GM12873 (cell line): ENCODE measurements around the gene DOCK4.

Experiments used
- TF ChIP-seq, protein P1 (sequence below): IDR thresholded peaks from 2 replicates; pipeline ENCODE4 v1.5.1; 2012; ENCODE audit warnings: low read depth, mild to moderate bottlenecking, moderate library complexity, low read length, control low read depth; ENCODE audit not compliant: insufficient read depth; ENCODE audit errors: missing control alignments

DOCK4 gene

GRCh38 chr7:111955616-111956015 is 250.6 kb downstream of the DOCK4 start:
- TF ChIP-seq, protein P1, sequence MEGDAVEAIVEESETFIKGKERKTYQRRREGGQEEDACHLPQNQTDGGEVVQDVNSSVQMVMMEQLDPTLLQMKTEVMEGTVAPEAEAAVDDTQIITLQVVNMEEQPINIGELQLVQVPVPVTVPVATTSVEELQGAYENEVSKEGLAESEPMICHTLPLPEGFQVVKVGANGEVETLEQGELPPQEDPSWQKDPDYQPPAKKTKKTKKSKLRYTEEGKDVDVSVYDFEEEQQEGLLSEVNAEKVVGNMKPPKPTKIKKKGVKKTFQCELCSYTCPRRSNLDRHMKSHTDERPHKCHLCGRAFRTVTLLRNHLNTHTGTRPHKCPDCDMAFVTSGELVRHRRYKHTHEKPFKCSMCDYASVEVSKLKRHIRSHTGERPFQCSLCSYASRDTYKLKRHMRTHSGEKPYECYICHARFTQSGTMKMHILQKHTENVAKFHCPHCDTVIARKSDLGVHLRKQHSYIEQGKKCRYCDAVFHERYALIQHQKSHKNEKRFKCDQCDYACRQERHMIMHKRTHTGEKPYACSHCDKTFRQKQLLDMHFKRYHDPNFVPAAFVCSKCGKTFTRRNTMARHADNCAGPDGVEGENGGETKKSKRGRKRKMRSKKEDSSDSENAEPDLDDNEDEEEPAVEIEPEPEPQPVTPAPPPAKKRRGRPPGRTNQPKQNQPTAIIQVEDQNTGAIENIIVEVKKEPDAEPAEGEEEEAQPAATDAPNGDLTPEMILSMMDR: no peak

DNA sequence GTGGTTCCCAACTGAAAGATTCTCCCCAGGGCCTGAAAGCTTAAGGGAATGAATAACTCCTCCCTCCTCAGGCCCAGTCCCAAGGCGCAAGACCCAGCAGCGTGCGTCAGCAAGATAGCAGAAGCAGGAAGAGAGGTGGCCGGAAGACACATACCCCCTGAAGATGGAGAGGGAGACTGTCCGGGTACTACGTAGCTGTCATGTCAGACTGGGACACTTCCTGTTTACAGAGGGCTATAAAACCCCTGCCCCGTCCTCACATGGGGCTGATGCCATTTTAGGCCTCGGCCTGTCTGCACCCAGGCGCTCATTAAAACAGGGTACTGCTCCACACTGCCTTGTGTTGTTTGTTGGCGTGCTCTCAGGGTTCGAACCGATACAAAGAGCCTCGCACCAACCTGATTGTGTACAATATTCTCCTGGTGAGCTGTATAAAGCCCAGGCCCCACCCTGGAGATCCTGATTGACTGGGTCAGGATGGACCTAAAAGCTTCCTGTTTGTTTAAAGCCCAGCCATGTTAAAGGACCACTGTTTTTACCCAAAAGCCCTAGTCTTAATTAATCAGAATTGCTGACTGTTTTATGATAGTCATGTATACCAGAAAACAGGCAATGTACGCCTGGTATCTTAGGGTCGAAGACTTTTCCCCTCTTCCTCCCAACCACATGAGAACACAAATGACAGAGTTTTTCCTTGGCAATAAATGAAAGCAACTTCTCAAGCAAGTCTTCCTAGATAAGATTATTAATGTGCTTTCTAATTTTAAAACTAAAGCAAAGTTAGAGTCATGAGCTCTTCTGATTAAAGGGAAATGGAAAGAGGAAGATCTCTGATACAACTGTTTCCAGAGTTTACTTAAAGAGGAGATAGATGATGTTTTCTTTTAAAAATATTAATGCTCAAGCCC is 251.5 kb downstream of the DOCK4 start:
- TF ChIP-seq, protein P1: no peak

DNA sequence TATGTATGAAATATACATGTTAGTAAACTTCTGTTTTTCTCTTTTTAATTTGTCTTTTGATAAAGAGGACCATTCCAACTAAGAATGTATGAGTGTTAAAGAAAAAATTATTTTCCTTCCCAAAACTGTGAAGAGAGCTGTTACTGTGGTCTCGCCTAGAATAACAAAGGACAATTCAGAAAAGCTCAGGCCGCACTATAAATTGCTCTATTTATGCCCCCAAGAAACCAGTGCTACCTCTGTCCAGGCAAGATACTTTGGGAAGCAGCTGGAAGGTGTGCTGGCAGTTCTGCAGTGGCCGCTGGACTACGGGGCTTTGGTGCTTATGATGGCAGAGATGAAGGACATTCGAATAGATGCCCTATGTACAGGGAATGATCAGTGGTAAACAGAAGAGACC is 252.1 kb downstream of the DOCK4 start:
- TF ChIP-seq, protein P1: no peak

- TF ChIP-seq, protein P1: no peak
Measured at GRCh38 chr7:111953611-111954010, 252.6 kb downstream of the DOCK4 start.

DNA sequence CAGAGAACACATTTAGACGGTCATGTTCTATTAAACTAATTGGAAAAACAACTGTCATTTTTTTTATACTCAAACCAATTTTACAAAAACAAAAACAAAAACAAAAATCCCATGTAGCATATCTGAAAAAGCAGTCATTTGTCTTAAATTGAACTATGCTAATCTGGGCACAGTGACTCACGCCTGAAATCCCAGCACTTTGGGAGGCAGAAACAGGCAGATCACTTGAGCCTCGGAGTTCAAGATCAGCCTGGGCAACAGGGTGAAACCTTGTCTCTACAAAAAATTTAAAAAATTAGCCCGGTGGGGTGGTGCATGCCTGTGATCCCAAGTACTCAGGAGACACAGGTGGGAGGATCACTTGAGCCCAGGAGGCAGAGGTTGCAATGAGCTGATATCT is 253.4 kb downstream of the DOCK4 start:
- TF ChIP-seq, protein P1: no peak

DNA sequence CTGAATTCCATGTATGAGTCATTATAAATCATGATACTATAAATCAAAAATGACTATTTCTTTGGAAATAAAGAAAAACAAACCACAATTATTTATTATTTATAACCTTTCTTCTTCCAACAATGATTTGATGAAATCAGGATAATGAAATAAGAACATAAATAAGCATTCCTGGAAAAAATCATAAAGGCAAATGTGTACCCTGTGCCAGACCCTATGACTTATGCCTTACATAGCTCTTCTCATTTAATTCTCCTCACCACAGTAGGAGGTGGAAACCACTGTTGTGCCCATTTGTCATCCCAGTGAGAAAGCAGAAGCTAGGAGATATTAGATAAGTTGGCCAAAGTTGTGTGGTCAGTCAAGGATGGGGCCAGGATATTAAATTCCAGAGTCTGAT is 255.1 kb downstream of the DOCK4 start:
- TF ChIP-seq, protein P1: no peak

DNA sequence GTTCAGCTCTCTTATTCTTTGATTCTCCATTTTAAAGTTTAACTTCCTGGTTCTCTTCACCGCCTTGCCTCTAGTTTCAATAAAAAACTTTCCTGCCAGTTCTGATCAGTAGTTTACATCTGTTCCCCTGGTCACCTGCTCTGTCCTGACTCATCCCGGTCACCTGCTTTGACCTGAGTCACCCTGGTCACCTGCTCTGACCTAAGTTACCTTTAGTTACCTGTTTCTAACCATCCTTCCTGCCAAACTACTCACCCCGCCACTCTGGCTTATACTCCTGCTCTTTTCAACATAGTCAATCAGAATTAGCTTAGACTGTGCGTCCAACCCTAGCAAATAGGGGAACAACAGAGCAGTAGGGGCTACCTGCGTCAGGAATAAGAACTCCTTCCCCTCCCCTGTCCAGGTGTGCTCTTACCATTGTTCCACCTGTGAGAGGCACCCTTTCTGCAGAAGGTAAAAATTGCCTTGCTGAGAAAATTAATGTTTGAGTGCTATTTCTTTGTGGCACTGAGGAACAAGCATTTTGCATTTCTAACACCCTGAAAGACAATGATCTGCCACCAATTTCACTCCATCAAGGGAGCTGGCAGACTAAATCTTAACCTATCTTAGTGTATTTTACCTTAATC is 263.6 kb downstream of the DOCK4 start:
- TF ChIP-seq, protein P1: no peak
